Glutamatergic neuron (in vitro differentiated cells): ENCODE data around the gene SRGN. TPM values are rescaled to one million over a fixed set of nuclear protein-coding genes. Genes with fewer than 3 reads are reported as not detected.

Experiments used
- DNase-seq: peaks from one replicate; pipeline ENCODE4 v3.0.0; 2022
- H3K27ac Mint-ChIP-seq: one replicate; pipeline ENCODE4 v1.8.0; 2020; ENCODE audit warnings: mild to moderate bottlenecking, mixed read lengths, inconsistent platforms; ENCODE audit not compliant: unreplicated experiment
- H3K27me3 Mint-ChIP-seq: one replicate; pipeline ENCODE4 v1.8.0; 2020; ENCODE audit warnings: mild to moderate bottlenecking, moderate library complexity, mixed read lengths, inconsistent platforms; ENCODE audit not compliant: unreplicated experiment
- H3K36me3 Mint-ChIP-seq: one replicate; pipeline ENCODE4 v1.8.0; 2020; ENCODE audit warnings: mild to moderate bottlenecking, mixed read lengths, inconsistent platforms; ENCODE audit not compliant: unreplicated experiment
- H3K4me1 Mint-ChIP-seq: one replicate; pipeline ENCODE4 v1.8.0; 2020; ENCODE audit warnings: mild to moderate bottlenecking, low read depth, mixed read lengths, inconsistent platforms; ENCODE audit not compliant: unreplicated experiment
- H3K4me3 Mint-ChIP-seq: one replicate; pipeline ENCODE4 v1.8.0; 2020; ENCODE audit warnings: mild to moderate bottlenecking, mixed read lengths, inconsistent platforms; ENCODE audit not compliant: unreplicated experiment
- H3K9me3 Mint-ChIP-seq: one replicate; pipeline ENCODE4 v1.8.0; 2020; ENCODE audit warnings: mild to moderate bottlenecking, moderate library complexity, mixed read lengths, inconsistent platforms; ENCODE audit not compliant: unreplicated experiment
- total RNA-seq: library from RNA; stranded (reverse); fragmentation: NEBNext Ultra II Directional; extraction: Animal tissue kit (Norgen Biotek cat#: 25700); gene quantifications from one replicate; pipeline ENCODE4 v1.2.1, GENCODE V29; 2021; ENCODE audit not compliant: unreplicated experiment
- TF ChIP-seq, protein P1 (sequence below): fragments of 200-600 bp; sonication (generic); IDR thresholded peaks from one replicate; pipeline ENCODE4 v1.5.0; 2021; ENCODE audit not compliant: partially characterized antibody, unreplicated experiment

The SRGN gene
- total RNA-seq, 1 donor from 2014 or later = not detected

DNA sequence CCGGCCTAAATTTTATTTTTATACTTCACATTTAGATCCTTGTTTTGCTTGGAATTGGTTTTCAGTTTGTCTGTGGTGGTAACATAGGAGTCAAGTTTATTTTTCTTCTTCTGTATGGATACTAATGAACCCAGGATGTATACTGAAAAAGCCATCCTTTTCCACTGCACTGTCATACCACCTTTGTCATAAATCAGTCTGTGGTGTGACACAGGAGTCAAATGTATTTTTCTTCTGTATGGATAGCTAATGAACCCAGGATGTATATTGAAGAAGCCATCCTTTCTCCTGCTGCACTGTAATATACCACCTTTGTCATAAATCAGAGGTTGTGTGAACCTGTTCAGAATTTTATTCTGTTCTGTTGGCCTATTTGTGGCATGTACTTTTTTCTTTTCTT lies 57.4 kb downstream of the SRGN start:
- H3K27ac Mint-ChIP-seq = no peak overlapping the region
- H3K36me3 Mint-ChIP-seq = no peaks in the 10 kb centered on the region
- no peak for DNase-seq
- H3K9me3 Mint-ChIP-seq = no peaks in the 10 kb centered on the region
- peaks cover 2% of the 10 kb centered on the region for H3K4me1 Mint-ChIP-seq
- H3K4me3 Mint-ChIP-seq = no peak overlapping the region
- TF ChIP-seq, protein P1, sequence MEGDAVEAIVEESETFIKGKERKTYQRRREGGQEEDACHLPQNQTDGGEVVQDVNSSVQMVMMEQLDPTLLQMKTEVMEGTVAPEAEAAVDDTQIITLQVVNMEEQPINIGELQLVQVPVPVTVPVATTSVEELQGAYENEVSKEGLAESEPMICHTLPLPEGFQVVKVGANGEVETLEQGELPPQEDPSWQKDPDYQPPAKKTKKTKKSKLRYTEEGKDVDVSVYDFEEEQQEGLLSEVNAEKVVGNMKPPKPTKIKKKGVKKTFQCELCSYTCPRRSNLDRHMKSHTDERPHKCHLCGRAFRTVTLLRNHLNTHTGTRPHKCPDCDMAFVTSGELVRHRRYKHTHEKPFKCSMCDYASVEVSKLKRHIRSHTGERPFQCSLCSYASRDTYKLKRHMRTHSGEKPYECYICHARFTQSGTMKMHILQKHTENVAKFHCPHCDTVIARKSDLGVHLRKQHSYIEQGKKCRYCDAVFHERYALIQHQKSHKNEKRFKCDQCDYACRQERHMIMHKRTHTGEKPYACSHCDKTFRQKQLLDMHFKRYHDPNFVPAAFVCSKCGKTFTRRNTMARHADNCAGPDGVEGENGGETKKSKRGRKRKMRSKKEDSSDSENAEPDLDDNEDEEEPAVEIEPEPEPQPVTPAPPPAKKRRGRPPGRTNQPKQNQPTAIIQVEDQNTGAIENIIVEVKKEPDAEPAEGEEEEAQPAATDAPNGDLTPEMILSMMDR = no peak
- H3K27me3 Mint-ChIP-seq = no peaks in the 10 kb centered on the region

DNA sequence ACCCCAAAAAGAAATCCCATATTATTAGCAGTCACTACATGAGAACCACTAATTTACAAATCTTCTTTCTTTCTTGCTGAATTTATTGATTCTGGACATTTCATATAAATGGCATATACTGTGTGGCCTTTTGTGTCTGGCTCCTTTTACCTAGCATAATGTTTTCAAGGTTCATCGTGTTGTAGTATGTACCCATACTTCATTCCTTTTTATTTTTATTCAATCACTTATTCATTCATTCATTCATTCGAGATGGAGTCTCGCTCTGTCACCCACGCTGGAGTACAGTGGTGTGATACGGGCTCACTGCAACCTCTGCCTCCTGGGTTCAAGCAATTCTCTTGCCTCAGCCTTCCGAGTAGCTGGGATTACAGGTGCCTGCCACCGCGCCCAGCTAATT lies 58.0 kb downstream of the SRGN start:
- Mint-ChIP-seq H3K9me3 (no peaks in the 10 kb centered on the region), H3K27ac (no peak overlapping the region), H3K4me1 (peaks cover 2% of the 10 kb centered on the region), H3K36me3 (no peaks in the 10 kb centered on the region), H3K27me3 (no peaks in the 10 kb centered on the region), H3K4me3 (no peak overlapping the region)
- no peak for DNase-seq
- TF ChIP-seq, protein P1 = no peak

DNA sequence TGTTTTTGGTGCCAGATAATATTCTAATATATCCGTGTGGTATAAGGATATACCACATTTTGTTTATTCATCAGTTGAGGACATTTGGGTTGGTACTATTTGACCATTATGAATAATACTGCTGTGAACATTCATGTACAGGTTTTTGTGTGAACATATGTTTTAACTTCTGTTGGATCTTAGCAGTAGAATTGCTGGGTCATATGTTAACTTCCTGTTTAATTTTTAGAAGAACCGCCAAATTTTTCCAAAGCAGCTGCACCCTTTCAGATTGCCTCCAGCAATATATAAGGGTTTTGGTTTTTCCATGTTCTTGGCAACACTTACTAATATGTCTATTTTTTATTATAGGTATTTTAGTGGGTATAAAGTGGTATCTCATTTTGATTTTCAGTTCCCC lies 58.9 kb downstream of the SRGN start:
- Mint-ChIP-seq H3K4me1 (peaks cover 2% of the 10 kb centered on the region), H3K36me3 (no peaks in the 10 kb centered on the region), H3K27ac (no peak overlapping the region), H3K9me3 (no peaks in the 10 kb centered on the region), H3K4me3 (no peak overlapping the region), H3K27me3 (no peaks in the 10 kb centered on the region)
- DNase-seq = no peak
- TF ChIP-seq, protein P1 = no peak

DNA sequence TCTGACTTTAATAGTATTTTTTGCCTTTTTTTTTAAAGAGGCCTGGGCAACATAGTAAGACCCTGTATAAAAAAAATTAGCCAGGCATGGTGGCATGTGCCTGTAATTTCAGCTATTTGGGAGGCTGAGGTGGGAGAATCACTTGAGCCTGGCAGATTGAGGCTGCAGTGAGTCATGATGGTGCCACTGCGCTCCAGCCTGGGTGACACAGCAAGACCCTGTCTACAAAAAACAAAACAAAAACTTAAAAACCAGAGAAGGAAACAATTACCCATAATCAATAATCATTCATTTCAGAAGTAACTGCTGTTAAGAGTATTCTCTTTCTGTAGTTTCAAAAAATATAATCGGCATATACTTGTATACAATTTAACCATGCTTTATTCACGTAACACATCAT lies 64.1 kb downstream of the SRGN start:
- no peak overlapping the region for H3K4me3 Mint-ChIP-seq

DNA sequence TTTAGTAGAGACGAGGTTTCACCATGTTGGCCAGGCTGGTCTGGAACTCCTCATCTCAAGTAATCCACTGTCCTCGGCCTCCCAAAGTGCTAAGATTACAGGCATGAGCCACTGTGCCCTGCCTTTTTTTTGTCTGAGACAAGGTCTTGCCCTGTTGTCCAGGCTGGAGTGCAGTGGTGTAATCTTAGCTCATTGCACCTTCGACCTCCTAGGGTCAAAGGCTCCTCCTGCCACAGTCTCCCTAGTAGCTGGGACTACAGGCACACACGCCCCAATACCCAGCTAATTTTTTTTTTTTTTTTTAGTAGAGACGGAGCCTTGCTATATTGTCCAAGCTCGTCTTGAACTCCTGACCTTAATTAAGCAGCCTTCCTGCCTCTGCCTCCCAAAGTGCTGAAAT lies 65.3 kb downstream of the SRGN start:
- no peak overlapping the region for H3K27ac Mint-ChIP-seq
- no peak for DNase-seq
- H3K36me3 Mint-ChIP-seq = no peaks in the 10 kb centered on the region
- TF ChIP-seq, protein P1 = no peak
- H3K27me3 Mint-ChIP-seq = no peaks in the 10 kb centered on the region
- no peaks in the 10 kb centered on the region for H3K4me1 Mint-ChIP-seq
- H3K4me3 Mint-ChIP-seq = no peak overlapping the region
- no peaks in the 10 kb centered on the region for H3K9me3 Mint-ChIP-seq

More for the DNA sequence above, 64.1 kb downstream of the SRGN start:
- Mint-ChIP-seq H3K9me3 (no peaks in the 10 kb centered on the region), H3K36me3 (no peaks in the 10 kb centered on the region), H3K27ac (no peak overlapping the region), H3K4me1 (no peaks in the 10 kb centered on the region), H3K27me3 (no peaks in the 10 kb centered on the region)
- no peak for DNase-seq
- TF ChIP-seq, protein P1 = no peak

Other genes with a start within 250 kb of the SRGN start
- 31.6 TPM for gene DDX50, start 186.8 kb upstream of the SRGN start, total RNA-seq
- gene DDX21, start 131.9 kb upstream of the SRGN start, total RNA-seq = 39.9 TPM
- 45.3 TPM for gene KIFBP, start 99.3 kb upstream of the SRGN start, total RNA-seq
- 55.8 TPM for gene VPS26A, start 36.1 kb downstream of the SRGN start, total RNA-seq
- 45.0 TPM for gene SUPV3L1, start 92.1 kb downstream of the SRGN start, total RNA-seq
- not detected for gene HKDC1, start 132.2 kb downstream of the SRGN start, total RNA-seq
- 240 TPM for gene HK1, start 190.4 kb downstream of the SRGN start, total RNA-seq